ENCODE results near the gene DNAJC27.

The DNAJC27 gene

DNA sequence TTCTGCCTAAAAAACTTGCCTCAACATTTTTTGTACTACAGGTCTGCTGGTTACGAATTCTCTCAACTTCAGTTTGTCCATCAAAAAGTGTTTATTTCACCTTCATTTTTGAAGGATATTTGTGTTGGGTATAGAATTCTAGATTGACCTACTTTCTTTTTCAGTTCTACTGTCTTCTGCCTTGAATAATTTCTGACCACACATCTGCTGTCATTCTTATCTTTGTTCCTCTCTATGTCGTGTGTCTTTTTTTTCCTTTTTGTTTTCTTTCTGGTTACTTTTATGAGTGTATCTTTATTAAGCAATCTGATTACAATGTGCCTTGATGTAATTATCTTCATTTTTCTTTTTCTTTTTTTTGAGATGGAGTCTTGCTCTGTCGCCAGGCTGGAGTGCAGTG lies 77.0 kb downstream of the DNAJC27 start:
- TF ChIP-seq POLR2A (IDR thresholded peaks at IDR 0.05; ENCODE audit: low read length) (no peak), GATA1 (IDR thresholded peaks at IDR 0.05; ENCODE audit: low read depth, low read length) (no peak)
- no peak for DNase-seq

DNA sequence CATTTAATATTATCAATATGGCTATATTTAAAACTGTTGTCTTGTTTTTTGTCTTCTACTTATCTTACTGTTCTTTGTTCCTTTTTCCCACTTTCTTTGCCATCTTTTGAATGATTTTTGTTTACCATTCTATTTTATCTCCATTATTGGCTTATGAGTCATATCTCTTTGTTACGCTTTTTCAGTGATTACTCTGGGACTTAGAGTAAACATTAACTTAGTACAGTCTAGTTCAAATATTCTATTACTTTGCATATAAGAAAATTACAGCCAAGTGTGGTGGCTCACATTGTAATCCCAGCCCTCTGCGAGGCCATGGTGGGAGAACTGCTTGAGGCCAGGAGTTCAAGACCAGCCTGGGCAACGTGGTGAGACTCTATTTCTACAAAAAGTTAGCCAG lies 77.8 kb downstream of the DNAJC27 start:
- TF ChIP-seq POLR2A (IDR thresholded peaks at IDR 0.05; ENCODE audit: low read length): no peak
- no peak for TF ChIP-seq GATA1 (IDR thresholded peaks at IDR 0.05; ENCODE audit: low read depth, low read length)
- no peak for DNase-seq

All from erythroblast (primary cell).